Activated T-helper 1 cell treated with anti-CD3 and anti-CD28 coated beads, Interleukin-12 subunit alpha, Interleukin-12 subunit beta, Interleukin-2, Interleukin-4 antibody, amounts not matched to agents 30 ng/mL and 10 ng/mL and 1 ng/mL, durations not matched to agents 14 hours and 24 hours and 36 hours (primary cell): Measurements from ENCODE around the gene NR4A3. TPM values are rescaled to one million over a fixed set of nuclear protein-coding genes. Genes with fewer than 3 reads are reported as not detected.
A peak's percentile ranks its signal among the peaks of the same experiment; 100 is the strongest.

Experiments used
- DNase-seq: peaks from one replicate; pipeline ENCODE4 v3.0.0; 2021; ENCODE audit warnings: low spot score
- H3K27ac Mint-ChIP-seq: one replicate; pipeline ENCODE4 v1.8.0; 2021; ENCODE audit warnings: mild to moderate bottlenecking, mixed read lengths
- H3K27me3 Mint-ChIP-seq: one replicate; pipeline ENCODE4 v1.8.0; 2022; ENCODE audit warnings: mild to moderate bottlenecking, moderate library complexity, mixed read lengths; ENCODE audit not compliant: insufficient read depth
- H3K36me3 Mint-ChIP-seq: one replicate; pipeline ENCODE4 v1.8.0; 2021; ENCODE audit warnings: low read depth, mixed read lengths
- H3K4me1 Mint-ChIP-seq: one replicate; pipeline ENCODE4 v1.8.0; 2021; ENCODE audit warnings: low read depth, mixed read lengths
- H3K4me3 Mint-ChIP-seq: one replicate; pipeline ENCODE4 v1.8.0; 2021; ENCODE audit warnings: mild to moderate bottlenecking, moderate library complexity, mixed read lengths
- H3K9me3 Mint-ChIP-seq: one replicate; pipeline ENCODE4 v1.8.0; 2021; ENCODE audit warnings: mixed read lengths
- intact Hi-C: fragments of 100-400 bp; cut with micrococcal nuclease; formaldehyde crosslinking; loops from one replicate; pipeline ENCODE4 v1.15.1; 2024
- total RNA-seq: library from RNA; stranded (reverse); gene quantifications from 2 replicates; pipeline ENCODE4 v1.2.3, GENCODE V29; 2022

NR4A3 gene
- total RNA-seq, 1 donor from 2014 or later = 68.6 TPM

DNA sequence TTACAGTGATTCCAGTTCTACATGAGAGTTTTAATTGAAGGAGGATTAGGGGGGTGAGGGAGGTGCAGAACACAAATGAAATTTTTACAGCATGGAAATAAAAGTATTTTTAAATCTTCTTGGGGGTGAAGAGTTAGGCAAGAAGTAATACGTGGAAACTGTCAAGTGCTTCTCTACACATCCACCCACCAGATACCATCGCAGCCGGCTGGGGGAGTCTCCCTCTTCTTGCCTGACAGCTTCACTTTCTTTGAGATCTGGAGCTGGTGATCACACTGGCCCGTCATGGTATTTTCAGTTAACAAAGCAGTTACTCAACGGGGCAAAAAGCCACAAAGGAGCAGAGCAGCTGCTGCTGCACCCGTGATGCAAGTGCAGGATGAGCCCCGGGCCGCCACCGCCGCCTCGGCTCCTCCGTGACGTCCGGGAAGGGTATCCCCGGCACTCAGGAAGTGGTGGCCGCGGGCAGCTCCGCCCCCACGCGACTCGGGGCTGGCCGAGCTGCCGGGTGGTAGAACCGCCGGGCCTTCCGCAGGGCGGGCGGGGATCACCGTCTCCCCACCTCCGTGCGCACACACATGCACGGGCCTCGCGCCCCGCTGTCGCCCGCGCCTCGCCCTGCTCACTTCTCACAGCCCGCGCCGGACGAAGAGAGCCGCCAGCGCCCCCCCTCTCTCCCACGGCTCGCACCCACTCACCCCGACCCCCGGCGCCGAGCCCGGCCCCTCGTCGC lies 2.4 kb upstream of the NR4A3 start:
- H3K4me3 Mint-ChIP-seq = peak overlapping the region; percentile 74

DNA sequence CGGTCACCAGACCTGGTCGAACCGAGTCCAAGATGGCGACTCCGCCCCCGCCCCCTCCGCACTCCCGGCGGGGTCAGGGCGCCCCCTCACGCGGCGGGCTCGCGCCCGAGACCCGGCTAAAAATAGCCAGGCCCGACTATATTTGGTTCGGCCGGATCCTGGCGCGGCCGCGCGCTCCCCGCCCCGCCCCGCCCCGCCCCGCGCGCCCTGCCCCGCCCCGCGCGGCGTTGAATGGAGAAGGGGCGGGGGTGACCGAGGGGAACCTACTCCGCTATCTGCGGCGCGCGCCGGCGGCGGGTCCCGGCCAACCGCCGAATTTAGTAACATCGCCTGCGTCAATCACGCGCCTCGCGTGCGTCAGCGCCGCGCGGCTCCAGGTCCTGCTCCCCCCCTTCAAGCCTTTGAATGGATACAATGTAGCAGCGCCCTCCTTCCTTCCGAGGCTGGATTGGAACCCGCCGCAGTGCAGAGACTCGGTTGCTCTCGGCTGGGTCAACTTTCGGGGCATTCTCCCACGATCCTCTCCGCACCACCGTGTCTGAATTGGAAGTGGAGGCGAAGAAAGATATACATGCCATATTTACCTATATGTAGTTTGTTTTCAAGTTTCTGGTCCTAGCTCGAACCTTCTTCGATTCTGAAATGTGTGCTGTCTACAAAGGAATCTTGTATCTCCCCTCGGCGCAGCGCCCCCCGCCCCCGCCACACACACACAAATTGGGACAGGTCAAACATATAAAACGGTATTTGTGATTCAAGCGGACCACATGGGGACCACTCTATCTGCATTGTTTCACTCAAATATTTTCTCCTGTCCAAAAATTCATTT lies 1.6 kb upstream of the NR4A3 start:
- H3K27ac Mint-ChIP-seq = peak overlapping the region; percentile 95
- H3K4me1 Mint-ChIP-seq = peaks cover 63% of the 10 kb centered on the region
- intact Hi-C loops = loop anchor here (1.0 to 10.0 kb wide), 12 partner anchors 9 to 1838 kb away; partner anchors contain the start of genes ANP32B, INVS, MSANTD3 and TEX10
- peak overlapping the region; percentile 97 for H3K4me3 Mint-ChIP-seq
- H3K27me3 Mint-ChIP-seq = peaks cover 33% of the 10 kb centered on the region
- H3K36me3 Mint-ChIP-seq = peaks cover 10% of the 10 kb centered on the region
- H3K9me3 Mint-ChIP-seq = no peaks in the 10 kb centered on the region
- DNase-seq = peak; percentile 79

More for the DNA sequence above, 2.4 kb upstream of the NR4A3 start:
- H3K9me3 Mint-ChIP-seq = no peaks in the 10 kb centered on the region
- DNase-seq = peak; percentile 92
- H3K36me3 Mint-ChIP-seq = peaks cover 5% of the 10 kb centered on the region
- intact Hi-C loops = loop anchor here (1.0 to 10.0 kb wide), 7 partner anchors 8 to 638 kb away; partner anchors contain the start of genes INVS and TEX10
- peaks cover 41% of the 10 kb centered on the region for H3K27me3 Mint-ChIP-seq
- peak overlapping the region; percentile 77 for H3K27ac Mint-ChIP-seq
- peaks cover 60% of the 10 kb centered on the region for H3K4me1 Mint-ChIP-seq

DNA sequence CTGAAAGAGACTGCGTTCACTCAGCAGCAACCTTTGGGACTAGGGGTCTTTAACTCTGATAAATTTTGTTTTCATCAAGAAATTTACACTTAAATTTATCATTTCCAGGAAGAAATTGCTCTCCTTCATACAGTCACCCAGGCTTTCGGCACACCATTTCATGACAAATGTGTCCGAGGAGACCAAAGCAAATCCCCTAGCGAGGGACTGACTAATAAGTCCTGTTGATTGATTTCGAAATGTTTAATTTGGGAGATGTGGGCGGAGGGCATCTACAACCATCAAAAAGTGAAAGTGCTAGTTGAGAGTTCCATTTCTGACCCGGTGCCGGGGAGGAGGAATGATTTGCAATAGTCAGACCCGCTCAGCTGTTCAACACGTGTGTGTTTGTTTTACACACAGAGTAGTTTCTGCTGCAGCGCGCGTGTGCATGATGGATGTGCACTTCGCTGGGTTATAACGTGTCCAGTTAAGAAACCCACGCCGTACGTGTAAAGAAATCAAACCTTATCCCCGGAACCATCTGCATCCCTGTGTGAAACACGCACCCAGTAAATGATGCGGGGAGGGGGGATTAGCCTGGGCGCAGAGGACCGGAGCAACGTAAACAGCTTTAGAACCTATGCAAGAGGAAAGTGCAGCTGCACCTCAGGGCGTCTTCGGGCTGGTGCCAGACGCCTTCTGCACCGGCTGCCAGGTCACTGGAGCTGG lies 845 bp upstream of the NR4A3 start:
- Mint-ChIP-seq H3K4me1 (peaks cover 68% of the 10 kb centered on the region), H3K4me3 (peak overlapping the region; percentile 97), H3K27ac (peak overlapping the region; percentile 95), H3K36me3 (peaks cover 15% of the 10 kb centered on the region), H3K27me3 (peaks cover 26% of the 10 kb centered on the region), H3K9me3 (no peaks in the 10 kb centered on the region)
- peak; percentile 25 for DNase-seq
- intact Hi-C loops = loop anchor here (2.0 to 5.0 kb wide), 5 partner anchors 396 to 1839 kb away; partner anchors contain the start of genes ANP32B and MSANTD3

DNA sequence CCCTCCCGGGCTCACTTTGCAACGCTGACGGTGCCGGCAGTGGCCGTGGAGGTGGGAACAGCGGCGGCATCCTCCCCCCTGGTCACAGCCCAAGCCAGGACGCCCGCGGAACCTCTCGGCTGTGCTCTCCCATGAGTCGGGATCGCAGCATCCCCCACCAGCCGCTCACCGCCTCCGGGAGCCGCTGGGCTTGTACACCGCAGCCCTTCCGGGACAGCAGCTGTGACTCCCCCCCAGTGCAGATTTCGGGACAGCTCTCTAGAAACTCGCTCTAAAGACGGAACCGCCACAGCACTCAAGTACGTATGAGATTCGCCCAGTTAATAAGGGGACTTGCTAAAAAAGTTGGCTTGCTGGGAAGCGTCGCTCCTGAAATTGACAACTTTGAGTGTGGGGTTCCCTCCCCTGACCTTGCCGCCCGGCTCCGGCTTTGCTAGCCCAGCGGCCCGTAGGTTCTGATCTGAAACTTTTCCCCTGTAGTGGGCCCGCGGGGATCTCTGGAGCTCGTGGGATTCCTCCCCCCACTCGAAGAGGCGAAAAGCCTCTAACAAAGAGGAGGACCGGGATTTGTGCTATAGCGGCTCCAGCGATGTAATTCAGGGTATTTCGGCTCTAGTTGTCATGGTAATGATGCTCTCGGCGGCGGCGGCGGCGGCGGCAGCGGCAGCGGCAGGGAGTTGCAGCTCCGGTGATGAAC lies 572 bp downstream of the NR4A3 start:
- Mint-ChIP-seq H3K4me3 (peak overlapping the region; percentile 97), H3K4me1 (peaks cover 72% of the 10 kb centered on the region), H3K9me3 (no peaks in the 10 kb centered on the region), H3K27me3 (peaks cover 17% of the 10 kb centered on the region), H3K36me3 (peaks cover 29% of the 10 kb centered on the region), H3K27ac (peak overlapping the region; percentile 87)
- intact Hi-C loops = loop anchor here (2.0 to 5.0 kb wide), 5 partner anchors 395 to 1840 kb away; partner anchors contain the start of genes ANP32B and MSANTD3
- peak; percentile 35 for DNase-seq

DNA sequence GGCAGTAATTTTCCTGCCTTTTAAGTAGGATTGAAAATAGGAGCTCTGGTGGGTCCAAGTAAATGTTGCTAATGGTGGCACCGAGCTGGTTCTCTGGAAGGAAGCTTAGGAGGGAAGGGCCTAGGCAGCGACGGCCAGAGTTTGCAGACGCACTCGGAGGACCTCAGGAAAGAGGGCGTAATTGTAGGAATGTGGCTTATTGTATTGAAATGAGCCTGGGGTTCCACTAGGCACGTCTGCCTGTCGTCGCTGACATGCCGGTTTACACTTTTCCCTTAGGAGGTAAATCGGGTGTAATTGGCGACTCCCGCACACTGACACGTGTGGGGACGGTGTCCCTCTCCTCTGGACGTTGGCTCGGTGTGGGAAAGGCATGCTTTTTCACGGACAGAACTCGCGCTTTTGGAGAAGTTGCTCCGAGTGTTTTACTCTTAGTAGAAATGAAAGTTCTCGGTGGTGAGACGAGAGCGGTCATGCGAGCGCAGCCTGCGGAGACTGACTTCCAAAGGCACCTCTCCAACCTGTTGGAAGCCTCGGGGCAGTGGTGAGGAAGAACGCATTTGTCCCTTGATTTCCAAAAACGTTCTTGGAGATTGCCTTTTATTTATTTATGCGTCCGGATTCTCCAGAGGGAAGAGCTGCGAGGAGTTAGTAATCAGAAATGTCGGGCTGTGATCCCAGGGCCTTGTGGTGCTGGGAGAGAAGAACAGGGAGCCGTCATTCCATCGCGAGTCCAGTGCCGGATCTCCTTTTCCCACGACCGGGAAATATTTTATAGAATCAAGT lies 1.3 kb downstream of the NR4A3 start:
- no peaks in the 10 kb centered on the region for H3K9me3 Mint-ChIP-seq
- peaks cover 18% of the 10 kb centered on the region for H3K27me3 Mint-ChIP-seq
- peak overlapping the region; percentile 87 for H3K27ac Mint-ChIP-seq
- H3K4me3 Mint-ChIP-seq = peak overlapping the region; percentile 97
- H3K4me1 Mint-ChIP-seq = peaks cover 77% of the 10 kb centered on the region
- intact Hi-C loops = loop anchor here (2.0 to 5.0 kb wide), 5 partner anchors 394 to 1841 kb away; partner anchors contain the start of genes ANP32B and MSANTD3
- no peak for DNase-seq
- peaks cover 37% of the 10 kb centered on the region for H3K36me3 Mint-ChIP-seq

DNA sequence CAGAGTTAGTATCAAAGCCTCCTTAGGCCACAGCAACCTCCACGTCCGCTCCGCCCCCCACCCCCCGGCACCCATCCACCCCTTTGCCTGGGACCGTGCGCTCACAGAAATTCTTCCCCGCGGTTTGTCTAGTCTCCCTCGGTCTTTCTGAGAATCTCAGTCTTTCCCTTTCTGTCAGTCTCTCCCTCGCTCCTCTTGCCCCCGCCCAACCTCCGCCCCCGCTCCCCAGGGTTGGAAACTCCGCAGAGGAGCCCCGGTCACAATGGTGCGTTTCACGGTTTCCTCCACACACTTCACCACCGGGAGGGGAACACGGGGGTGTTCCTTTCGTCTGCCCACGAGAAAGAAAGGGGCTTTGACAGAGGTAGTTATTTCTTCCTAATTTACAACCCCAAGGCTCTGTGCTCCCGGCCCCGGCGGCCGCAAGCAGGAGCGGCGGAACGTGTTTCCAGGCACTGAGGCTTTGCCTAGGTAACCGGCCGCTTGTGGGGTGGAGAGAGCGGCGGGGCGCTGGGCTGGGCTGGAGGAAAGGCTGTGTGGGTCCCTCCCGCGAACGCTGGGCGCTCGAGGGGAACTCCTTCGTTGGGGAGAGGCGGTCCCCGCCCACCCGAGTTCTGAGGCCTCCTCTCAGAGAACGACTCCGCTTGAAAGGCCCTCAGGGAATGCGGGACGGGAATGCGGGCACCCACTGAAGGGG lies 2.1 kb downstream of the NR4A3 start:
- peaks cover 71% of the 10 kb centered on the region for H3K4me1 Mint-ChIP-seq
- H3K36me3 Mint-ChIP-seq = peaks cover 40% of the 10 kb centered on the region
- H3K27me3 Mint-ChIP-seq = peaks cover 16% of the 10 kb centered on the region
- peak overlapping the region; percentile 92 for H3K27ac Mint-ChIP-seq
- peak; percentile 46 for DNase-seq
- peak overlapping the region; percentile 97 for H3K4me3 Mint-ChIP-seq
- no peaks in the 10 kb centered on the region for H3K9me3 Mint-ChIP-seq
- intact Hi-C loops = loop anchor here (1.0 to 5.0 kb wide), 11 partner anchors 13 to 1842 kb away; partner anchors contain the start of genes ANP32B, MSANTD3, SEC61B and STX17

DNA sequence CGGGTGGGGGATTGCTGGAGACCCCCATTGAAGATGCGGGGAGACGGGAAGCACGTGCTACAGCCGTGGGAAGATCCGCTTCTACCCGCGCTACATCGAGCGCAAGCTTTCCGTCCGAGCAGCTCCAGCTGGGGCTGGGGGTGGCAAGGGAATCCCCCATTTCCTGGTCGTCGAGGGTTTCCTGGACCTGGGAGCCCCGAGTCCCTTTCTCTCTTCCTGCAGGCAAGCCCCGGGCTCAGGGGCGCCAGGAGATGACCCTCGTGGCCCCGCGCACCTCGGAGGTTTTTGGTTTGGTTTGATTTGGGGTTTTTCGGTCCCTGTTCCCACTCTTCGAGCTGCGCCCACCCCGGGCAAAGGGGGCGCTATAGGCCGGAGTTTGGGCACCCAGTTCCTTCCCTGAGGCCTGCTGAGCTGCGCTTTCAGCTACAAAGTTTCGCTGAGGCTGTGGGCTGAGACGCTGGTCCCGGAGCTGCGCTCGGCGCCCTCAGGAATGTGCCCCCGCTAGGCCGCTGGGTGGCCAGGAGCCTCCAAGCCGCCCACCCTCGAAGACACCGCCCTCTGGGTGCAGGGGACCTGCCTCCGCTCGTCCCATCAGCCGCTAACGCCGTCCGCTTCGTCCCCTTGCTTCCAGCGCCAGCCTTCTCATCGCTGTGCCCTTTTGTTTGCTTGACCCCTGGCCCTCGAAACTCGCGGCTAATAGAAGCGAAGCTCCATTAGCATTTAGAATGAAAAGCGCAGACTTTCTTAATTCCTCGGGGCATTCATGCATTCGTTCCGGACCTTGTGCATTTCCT lies 2.9 kb downstream of the NR4A3 start:
- DNase-seq = peak; percentile 57
- peak overlapping the region; percentile 92 for H3K27ac Mint-ChIP-seq

DNA sequence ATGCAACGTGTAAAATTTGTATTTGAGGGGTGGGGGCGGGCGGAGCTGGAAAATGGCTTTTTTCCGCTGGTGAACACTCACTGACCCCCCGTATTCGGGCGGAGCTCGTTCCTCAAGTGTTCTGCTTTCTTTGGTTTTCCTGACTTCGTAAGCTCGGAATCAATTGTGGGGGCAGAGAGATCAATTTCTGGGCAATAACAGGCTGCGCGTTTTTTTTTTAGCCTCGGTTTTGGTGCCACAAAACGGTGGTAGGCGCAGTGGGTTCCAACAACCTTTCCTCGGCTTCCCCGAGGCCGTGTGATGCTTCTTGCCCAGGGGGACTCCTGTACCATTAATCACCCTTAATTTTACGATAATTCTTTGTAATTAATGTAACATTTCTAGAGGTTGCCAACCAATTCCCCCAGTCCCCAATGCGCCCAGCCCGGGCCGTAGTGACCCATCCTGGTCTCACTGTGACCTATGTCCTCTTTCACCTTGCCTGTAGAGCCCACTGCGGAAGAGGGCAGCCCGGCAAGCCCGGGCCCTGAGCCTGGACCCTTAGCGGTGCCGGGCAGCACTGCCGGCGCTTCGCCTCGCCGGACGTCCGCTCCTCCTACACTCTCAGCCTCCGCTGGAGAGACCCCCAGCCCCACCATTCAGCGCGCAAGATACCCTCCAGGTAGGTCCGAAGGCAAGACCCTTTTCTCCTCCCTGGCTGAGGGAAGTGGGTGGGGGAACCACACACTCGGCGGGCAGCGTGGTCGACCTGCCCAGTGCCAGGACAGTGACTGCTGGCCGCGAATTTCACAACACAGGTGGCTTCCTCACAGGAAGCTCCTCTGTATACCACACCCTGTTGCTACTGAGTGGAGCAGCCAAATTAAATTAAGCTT lies 3.7 kb downstream of the NR4A3 start:
- H3K4me3 Mint-ChIP-seq = peak overlapping the region; percentile 97
- peak overlapping the region; percentile 48 for H3K27ac Mint-ChIP-seq
- no peaks in the 10 kb centered on the region for H3K9me3 Mint-ChIP-seq
- H3K4me1 Mint-ChIP-seq = peaks cover 78% of the 10 kb centered on the region
- H3K27me3 Mint-ChIP-seq = peaks cover 25% of the 10 kb centered on the region
- DNase-seq = no peak
- peaks cover 56% of the 10 kb centered on the region for H3K36me3 Mint-ChIP-seq
- intact Hi-C loops = loop anchor here (2.0 kb wide), 4 partner anchors 15 to 129 kb away; no protein-coding TSS in a partner anchor

More for the DNA sequence above, 2.9 kb downstream of the NR4A3 start:
- no peaks in the 10 kb centered on the region for H3K9me3 Mint-ChIP-seq
- peak overlapping the region; percentile 97 for H3K4me3 Mint-ChIP-seq
- H3K36me3 Mint-ChIP-seq = peaks cover 48% of the 10 kb centered on the region
- H3K27me3 Mint-ChIP-seq = peaks cover 24% of the 10 kb centered on the region
- H3K4me1 Mint-ChIP-seq = peaks cover 74% of the 10 kb centered on the region
- intact Hi-C loops = loop anchor here (1.0 to 5.0 kb wide), 10 partner anchors 14 to 1842 kb away; partner anchors contain the start of genes ANP32B, MSANTD3, SEC61B and STX17

DNA sequence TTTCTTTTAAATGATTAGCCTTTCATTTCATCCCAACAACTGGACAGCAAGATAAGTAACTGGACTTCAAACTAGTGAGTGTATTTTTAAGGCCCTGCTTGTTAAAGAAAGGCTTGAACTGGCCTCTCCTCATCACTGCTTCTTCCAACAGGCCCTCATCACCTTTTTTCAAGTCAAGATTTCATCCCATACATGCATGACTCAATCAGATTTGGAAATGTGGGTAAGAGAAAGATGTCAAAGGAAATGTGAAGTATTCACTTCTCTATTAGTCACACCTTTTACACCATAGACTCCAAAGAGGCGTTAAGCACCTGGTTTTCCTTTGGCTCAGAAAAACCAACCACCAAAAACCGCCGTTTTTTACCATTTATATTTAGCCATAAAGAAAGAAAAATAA lies 4.9 kb downstream of the NR4A3 start:
- intact Hi-C loops = loop anchor here (2.0 kb wide), 1 partner anchor 24 kb away; no protein-coding TSS in a partner anchor
- Mint-ChIP-seq H3K27me3 (peaks cover 25% of the 10 kb centered on the region), H3K9me3 (no peaks in the 10 kb centered on the region), H3K4me3 (peak overlapping the region; percentile 97), H3K27ac (peak overlapping the region; percentile 31), H3K4me1 (peaks cover 76% of the 10 kb centered on the region), H3K36me3 (peaks cover 65% of the 10 kb centered on the region)
- no peak for DNase-seq
